ENCODE data around the gene CTRL.

Gene CTRL

DNA sequence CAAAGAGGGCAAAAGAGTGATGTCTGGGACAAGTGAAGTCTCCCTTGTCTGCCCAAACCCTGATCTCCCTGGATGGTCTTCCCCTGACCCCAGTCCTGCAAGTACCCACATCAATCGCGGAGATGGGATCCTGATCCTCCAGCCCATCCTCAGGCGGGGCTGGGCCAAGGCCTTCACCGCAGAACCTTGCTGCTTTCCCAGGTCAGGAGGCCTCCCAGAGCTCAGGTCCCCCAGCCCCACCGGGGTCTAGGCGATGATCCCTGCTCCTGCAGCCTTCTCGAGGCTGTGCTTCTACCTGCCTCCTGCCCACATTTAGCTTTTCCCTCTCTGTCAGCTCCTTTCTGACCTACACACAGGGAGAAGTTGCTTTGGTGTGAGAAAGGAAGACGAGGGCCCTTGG lies 30.5 kb upstream of the CTRL start:
- Histone ChIP-seq H3K4me3 (ENCODE audit: insufficient read depth, low read depth, low read length, poor library complexity, severe bottlenecking) (no peak overlapping the region), H3K4me1 (ENCODE audit: control insufficient read depth, insufficient read depth, low read length, poor library complexity, severe bottlenecking) (peaks cover 4% of the 10 kb centered on the region), H3K27me3 (replicated peaks; ENCODE audit: control insufficient read depth, insufficient read depth, low read length, poor library complexity, severe bottlenecking) (no peaks in the 10 kb centered on the region), H3K9me3 (ENCODE audit: control insufficient read depth, low read length) (no peaks in the 10 kb centered on the region), H3K27ac (ENCODE audit: insufficient read depth, low read length, poor library complexity, severe bottlenecking) (no peak overlapping the region), H3K36me3 (ENCODE audit: control insufficient read depth, insufficient read depth, low read length) (peaks cover 7% of the 10 kb centered on the region)
- DNase-seq: no peak

DNA sequence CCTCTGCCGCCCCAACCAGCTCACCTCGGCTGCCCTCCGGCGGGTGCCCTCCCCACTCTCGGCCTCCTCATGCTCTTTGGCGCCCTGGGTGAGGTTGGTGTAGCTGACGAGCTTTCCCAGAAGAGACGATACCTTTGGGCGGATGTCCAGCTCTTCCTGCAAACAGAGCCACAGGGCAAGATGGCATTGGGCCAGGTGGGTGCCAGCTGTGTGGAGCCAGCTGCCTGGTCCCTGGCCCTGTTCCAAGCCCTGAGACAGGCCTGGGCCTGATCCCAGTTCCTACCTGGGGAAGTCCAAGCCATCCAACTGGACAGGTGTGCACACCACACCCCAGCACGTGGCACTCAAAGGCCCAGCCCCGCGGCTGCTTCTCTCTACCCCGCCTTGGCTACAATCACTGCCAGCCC lies 29.9 kb upstream of the CTRL start:
- Histone ChIP-seq H3K27me3 (replicated peaks; ENCODE audit: control insufficient read depth, insufficient read depth, low read length, poor library complexity, severe bottlenecking) (no peaks in the 10 kb centered on the region), H3K9me3 (ENCODE audit: control insufficient read depth, low read length) (no peaks in the 10 kb centered on the region), H3K36me3 (ENCODE audit: control insufficient read depth, insufficient read depth, low read length) (peaks cover 7% of the 10 kb centered on the region), H3K4me3 (ENCODE audit: insufficient read depth, low read depth, low read length, poor library complexity, severe bottlenecking) (no peak overlapping the region), H3K27ac (ENCODE audit: insufficient read depth, low read length, poor library complexity, severe bottlenecking) (no peak overlapping the region), H3K4me1 (ENCODE audit: control insufficient read depth, insufficient read depth, low read length, poor library complexity, severe bottlenecking) (no peaks in the 10 kb centered on the region)
- no peak for DNase-seq

DNA sequence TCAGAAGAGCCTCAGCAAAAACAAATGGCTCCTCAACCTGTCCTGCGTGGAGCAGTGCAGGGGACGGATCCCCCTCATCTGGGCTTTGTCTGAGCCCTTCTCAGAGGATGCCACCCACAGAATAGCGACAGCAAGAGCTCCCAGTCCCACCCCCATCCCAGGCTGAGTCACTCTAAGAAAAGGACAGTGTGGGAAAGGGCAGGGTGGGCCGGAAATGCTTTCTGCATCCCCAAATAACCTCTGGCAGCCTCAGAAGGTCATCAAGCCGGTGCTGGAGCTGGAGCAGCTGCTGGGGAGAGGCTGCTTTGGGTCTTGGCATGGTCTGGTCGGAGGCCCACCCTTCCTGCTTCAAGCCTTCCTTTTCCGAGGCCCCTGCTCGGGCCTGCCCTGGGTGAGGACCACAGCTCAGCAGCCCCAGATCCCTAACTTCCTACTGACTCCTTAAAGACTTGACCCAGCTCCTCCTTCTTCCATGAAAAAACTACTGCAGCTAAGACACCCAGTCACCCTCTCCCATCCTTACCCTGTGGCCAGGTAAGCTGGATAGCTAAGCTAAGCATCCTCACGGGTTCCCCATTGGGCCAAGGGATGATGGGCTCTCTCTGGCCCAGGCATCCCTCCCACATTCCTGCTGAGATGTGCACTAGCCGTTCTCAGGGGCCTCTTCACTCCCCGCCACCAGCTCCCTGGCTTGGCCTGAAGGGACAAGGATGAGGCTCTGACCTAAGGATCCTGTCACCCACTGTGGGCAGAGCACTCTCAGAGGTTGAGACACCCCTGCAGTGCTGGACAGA lies 28.1 kb upstream of the CTRL start:
- Histone ChIP-seq H3K27me3 (replicated peaks; ENCODE audit: control insufficient read depth, insufficient read depth, low read length, poor library complexity, severe bottlenecking) (no peaks in the 10 kb centered on the region), H3K4me1 (ENCODE audit: control insufficient read depth, insufficient read depth, low read length, poor library complexity, severe bottlenecking) (no peaks in the 10 kb centered on the region), H3K9me3 (ENCODE audit: control insufficient read depth, low read length) (no peaks in the 10 kb centered on the region), H3K4me3 (ENCODE audit: insufficient read depth, low read depth, low read length, poor library complexity, severe bottlenecking) (no peak overlapping the region), H3K27ac (ENCODE audit: insufficient read depth, low read length, poor library complexity, severe bottlenecking) (no peak overlapping the region), H3K36me3 (ENCODE audit: control insufficient read depth, insufficient read depth, low read length) (peaks cover 7% of the 10 kb centered on the region)
- no peak for DNase-seq

DNA sequence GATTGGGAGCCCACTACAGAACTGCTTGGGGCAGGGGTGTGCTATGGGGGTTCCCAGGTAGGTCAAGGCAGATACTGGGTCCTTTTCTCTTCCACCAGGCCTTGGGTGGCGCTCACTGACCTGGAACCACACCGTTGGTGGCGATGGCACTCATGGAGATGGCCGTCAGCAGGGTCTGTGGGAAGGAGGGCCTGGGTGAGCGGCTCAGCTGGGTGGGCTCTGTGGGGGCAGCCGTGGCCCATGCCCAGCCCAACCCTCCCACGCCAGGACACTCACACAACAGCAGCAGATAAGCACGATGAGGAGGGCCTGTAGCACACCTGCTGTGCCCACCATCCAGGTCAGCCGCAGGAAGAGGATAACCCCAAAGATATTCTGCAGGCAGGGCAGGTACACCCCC lies 26.0 kb upstream of the CTRL start:
- no peak for DNase-seq
- Histone ChIP-seq H3K4me1 (ENCODE audit: control insufficient read depth, insufficient read depth, low read length, poor library complexity, severe bottlenecking) (no peaks in the 10 kb centered on the region), H3K36me3 (ENCODE audit: control insufficient read depth, insufficient read depth, low read length) (peaks cover 12% of the 10 kb centered on the region), H3K9me3 (ENCODE audit: control insufficient read depth, low read length) (no peaks in the 10 kb centered on the region), H3K4me3 (ENCODE audit: insufficient read depth, low read depth, low read length, poor library complexity, severe bottlenecking) (no peak overlapping the region), H3K27ac (ENCODE audit: insufficient read depth, low read length, poor library complexity, severe bottlenecking) (no peak overlapping the region), H3K27me3 (replicated peaks; ENCODE audit: control insufficient read depth, insufficient read depth, low read length, poor library complexity, severe bottlenecking) (no peaks in the 10 kb centered on the region)

DNA sequence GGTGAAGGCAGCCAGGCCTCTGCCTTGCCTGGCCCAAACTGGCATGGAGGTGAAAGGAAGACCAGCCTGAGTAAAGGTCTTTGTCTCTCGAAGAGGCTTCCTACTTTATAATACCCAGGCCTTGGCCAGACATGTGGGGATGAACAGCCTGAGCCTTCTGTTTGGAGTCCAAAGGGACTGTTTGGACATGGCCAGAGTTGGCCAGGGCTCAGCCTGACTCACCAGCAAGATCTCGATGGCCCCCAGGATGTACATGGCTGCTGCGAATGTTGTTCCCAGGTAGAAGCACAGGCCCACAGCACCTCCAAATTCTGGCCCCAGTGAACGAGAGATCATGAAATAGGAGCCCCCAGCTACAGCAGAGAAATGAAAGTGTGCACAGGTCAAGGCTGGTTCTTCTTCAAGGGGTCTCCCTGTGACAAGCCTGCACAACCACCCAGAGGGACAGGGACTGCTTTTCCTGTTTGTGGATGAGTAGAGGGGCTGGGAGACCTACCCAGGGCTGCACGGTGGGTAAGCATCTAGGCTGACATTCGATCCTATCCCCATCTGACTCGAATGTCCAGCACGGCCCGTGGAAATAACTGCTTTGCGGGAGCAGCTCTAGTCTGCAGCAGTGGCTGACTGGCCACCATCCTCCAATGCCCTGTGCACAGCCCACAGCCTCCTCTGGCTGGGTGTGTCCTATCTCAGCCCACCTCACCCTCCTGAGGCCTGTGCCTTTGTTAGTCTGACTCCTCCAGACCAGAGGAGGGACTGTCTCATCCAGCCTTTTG lies 22.9 kb upstream of the CTRL start:
- Histone ChIP-seq H3K27me3 (replicated peaks; ENCODE audit: control insufficient read depth, insufficient read depth, low read length, poor library complexity, severe bottlenecking) (no peaks in the 10 kb centered on the region), H3K9me3 (ENCODE audit: control insufficient read depth, low read length) (no peaks in the 10 kb centered on the region), H3K4me1 (ENCODE audit: control insufficient read depth, insufficient read depth, low read length, poor library complexity, severe bottlenecking) (no peaks in the 10 kb centered on the region), H3K27ac (ENCODE audit: insufficient read depth, low read length, poor library complexity, severe bottlenecking) (no peak overlapping the region), H3K4me3 (ENCODE audit: insufficient read depth, low read depth, low read length, poor library complexity, severe bottlenecking) (no peak overlapping the region), H3K36me3 (ENCODE audit: control insufficient read depth, insufficient read depth, low read length) (peaks cover 10% of the 10 kb centered on the region)
- no peak for DNase-seq

DNA sequence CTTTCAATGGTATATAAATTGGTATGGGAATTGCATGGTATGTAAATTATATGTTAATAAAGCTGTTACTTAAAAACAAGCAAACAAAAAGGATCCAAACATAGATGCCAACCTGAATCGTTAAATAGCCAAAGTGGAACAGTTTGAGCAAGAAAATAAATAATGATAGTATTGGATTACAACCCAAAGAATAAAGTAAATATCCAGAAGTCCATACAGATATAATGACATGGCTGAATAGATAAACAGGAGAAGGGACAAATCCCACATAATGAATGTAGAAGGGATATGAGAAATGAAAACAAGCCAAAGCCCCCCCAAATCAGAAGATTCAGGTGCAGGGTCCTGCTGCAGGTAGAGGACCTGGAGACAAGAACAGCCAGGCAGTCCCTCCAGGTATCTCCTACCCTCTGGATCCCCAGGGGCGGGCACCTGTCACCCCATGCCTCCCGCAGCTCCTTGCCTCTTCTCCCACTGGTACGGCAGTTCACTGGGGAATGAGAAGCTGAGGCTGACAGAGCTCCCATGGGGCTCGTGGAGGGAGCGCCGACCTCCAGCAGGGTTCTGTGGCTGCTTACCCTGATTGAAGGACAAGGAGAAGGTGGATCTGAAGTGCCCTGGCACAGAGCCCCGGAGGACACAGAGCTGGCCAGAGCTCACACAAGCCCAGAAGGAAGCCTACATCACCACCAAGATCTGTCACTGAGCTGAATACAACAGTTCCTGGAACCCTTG lies 22.1 kb upstream of the CTRL start:
- Histone ChIP-seq H3K27ac (ENCODE audit: insufficient read depth, low read length, poor library complexity, severe bottlenecking) (no peak overlapping the region), H3K9me3 (ENCODE audit: control insufficient read depth, low read length) (no peaks in the 10 kb centered on the region), H3K4me3 (ENCODE audit: insufficient read depth, low read depth, low read length, poor library complexity, severe bottlenecking) (no peak overlapping the region), H3K36me3 (ENCODE audit: control insufficient read depth, insufficient read depth, low read length) (peaks cover 11% of the 10 kb centered on the region), H3K4me1 (ENCODE audit: control insufficient read depth, insufficient read depth, low read length, poor library complexity, severe bottlenecking) (no peaks in the 10 kb centered on the region), H3K27me3 (replicated peaks; ENCODE audit: control insufficient read depth, insufficient read depth, low read length, poor library complexity, severe bottlenecking) (no peaks in the 10 kb centered on the region)
- DNase-seq: no peak

DNA sequence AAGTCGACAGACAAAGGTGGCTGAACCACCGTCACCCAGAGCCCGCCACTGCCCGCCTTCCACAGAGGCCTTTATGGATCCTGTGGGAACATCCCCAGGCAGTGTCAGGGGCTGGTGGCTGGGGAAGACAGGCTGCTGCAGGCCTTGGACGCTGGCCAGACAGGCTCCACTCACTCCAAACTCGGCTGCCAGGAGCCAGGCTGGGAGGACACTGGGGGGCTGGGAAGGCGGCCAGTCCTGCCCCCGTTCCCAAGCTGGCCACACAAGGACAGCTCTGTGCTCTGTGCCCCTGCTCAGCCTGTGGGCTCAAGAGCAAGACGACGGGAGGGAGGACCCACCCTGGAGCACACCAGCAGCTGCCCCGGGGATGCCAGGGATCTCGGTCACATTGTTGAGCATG lies 19.8 kb upstream of the CTRL start:
- Histone ChIP-seq H3K9me3 (ENCODE audit: control insufficient read depth, low read length) (no peaks in the 10 kb centered on the region), H3K36me3 (ENCODE audit: control insufficient read depth, insufficient read depth, low read length) (peaks cover 15% of the 10 kb centered on the region), H3K27ac (ENCODE audit: insufficient read depth, low read length, poor library complexity, severe bottlenecking) (no peak overlapping the region), H3K27me3 (replicated peaks; ENCODE audit: control insufficient read depth, insufficient read depth, low read length, poor library complexity, severe bottlenecking) (no peaks in the 10 kb centered on the region), H3K4me1 (ENCODE audit: control insufficient read depth, insufficient read depth, low read length, poor library complexity, severe bottlenecking) (no peaks in the 10 kb centered on the region), H3K4me3 (ENCODE audit: insufficient read depth, low read depth, low read length, poor library complexity, severe bottlenecking) (no peak overlapping the region)
- DNase-seq: no peak

DNA sequence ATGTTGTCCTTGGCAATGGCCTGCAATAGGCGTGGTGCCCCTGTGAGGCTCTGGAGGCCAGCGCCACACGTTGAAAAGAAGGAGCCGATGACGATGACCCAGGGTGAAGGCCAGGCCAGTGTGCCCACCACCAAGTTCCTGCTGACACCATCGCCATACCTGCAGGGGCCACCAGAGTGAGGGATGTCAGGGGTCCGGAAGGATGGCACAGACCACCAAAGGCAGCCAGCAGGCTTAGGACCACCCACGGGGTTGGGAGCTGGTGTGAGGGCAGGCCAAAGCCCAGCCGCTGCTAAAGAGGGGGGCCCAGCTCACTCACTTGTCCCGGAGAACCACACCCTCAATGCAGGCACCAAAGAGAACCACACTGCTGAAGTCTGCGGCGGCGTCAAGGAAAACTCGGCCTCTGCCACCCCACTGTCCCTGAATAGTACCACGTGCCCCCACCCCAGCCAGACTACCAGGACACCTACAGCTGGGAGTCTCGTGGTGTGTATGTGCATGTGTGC lies 18.7 kb upstream of the CTRL start:
- Histone ChIP-seq H3K36me3 (ENCODE audit: control insufficient read depth, insufficient read depth, low read length) (peaks cover 24% of the 10 kb centered on the region), H3K4me1 (ENCODE audit: control insufficient read depth, insufficient read depth, low read length, poor library complexity, severe bottlenecking) (no peaks in the 10 kb centered on the region), H3K4me3 (ENCODE audit: insufficient read depth, low read depth, low read length, poor library complexity, severe bottlenecking) (no peak overlapping the region), H3K27ac (ENCODE audit: insufficient read depth, low read length, poor library complexity, severe bottlenecking) (no peak overlapping the region), H3K9me3 (ENCODE audit: control insufficient read depth, low read length) (no peaks in the 10 kb centered on the region), H3K27me3 (replicated peaks; ENCODE audit: control insufficient read depth, insufficient read depth, low read length, poor library complexity, severe bottlenecking) (no peaks in the 10 kb centered on the region)
- no peak for DNase-seq

DNA sequence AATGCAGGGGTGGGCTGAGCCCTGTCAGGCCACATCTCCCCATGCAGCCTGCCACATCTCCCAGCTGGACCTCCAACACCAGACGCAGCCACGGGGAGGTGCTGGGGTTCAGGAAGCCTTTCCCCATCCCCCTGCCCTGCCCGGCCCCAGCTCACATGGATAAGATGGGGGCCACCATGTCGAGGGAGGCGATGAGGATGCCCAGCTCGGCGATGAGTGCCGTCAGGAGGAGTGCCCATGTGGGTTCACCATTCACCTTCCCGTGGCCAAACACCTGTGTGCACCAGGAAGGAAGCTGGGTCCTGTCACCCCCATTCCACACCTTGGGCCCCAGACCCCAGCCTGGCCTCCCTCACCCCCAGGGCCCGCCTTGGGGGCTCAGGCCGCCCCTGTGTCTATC lies 18.0 kb upstream of the CTRL start:
- Histone ChIP-seq H3K9me3 (ENCODE audit: control insufficient read depth, low read length) (no peaks in the 10 kb centered on the region), H3K27me3 (replicated peaks; ENCODE audit: control insufficient read depth, insufficient read depth, low read length, poor library complexity, severe bottlenecking) (no peaks in the 10 kb centered on the region), H3K27ac (ENCODE audit: insufficient read depth, low read length, poor library complexity, severe bottlenecking) (no peak overlapping the region), H3K4me1 (ENCODE audit: control insufficient read depth, insufficient read depth, low read length, poor library complexity, severe bottlenecking) (no peaks in the 10 kb centered on the region), H3K4me3 (ENCODE audit: insufficient read depth, low read depth, low read length, poor library complexity, severe bottlenecking) (no peak overlapping the region), H3K36me3 (ENCODE audit: control insufficient read depth, insufficient read depth, low read length) (peaks cover 29% of the 10 kb centered on the region)
- DNase-seq: no peak
